SK-MEL-5 (cell line): ENCODE measurements around the gene LDLRAD3. TPM values are rescaled to one million over a fixed set of nuclear protein-coding genes. Genes with fewer than 3 reads are reported as not detected.
A peak's percentile ranks its signal among the peaks of the same experiment; 100 is the strongest.
"Not testable (repeated sequence)": the region's sequence is repeated elsewhere in the genome, so short reads cannot be mapped to it uniquely, and the experiment has no call there.

Experiments used
- DNase-seq: peaks from one replicate; pipeline ENCODE4 v3.0.0-alpha.2; 2016; ENCODE audit warnings: low read depth, low spot score
- in situ Hi-C: cut with HindIII; loops from 2 replicates; pipeline ENCODE4 v1.10.0; 2016; ENCODE audit warnings: low sequenced_read_pairs, high pct_unique_total_duplicates, low pct_unique_long_range_greater_than_20kb
- polyA plus RNA-seq, 2 experiments: library from polyadenylated mRNA; depleted of rRNA; stranded (reverse); fragments of >200 nt; gene quantifications; 2 replicates each; pipeline ENCODE4 v1.2.3, GENCODE V29; 2015
- total RNA-seq: library from RNA; depleted of rRNA; stranded (reverse); fragments of >200 nt; shearing (Covaris generic); gene quantifications from 2 replicates; pipeline ENCODE4 v1.2.3, GENCODE V29; 2014; rRNA removed

LDLRAD3 gene, protein sequence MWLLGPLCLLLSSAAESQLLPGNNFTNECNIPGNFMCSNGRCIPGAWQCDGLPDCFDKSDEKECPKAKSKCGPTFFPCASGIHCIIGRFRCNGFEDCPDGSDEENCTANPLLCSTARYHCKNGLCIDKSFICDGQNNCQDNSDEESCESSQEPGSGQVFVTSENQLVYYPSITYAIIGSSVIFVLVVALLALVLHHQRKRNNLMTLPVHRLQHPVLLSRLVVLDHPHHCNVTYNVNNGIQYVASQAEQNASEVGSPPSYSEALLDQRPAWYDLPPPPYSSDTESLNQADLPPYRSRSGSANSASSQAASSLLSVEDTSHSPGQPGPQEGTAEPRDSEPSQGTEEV
- 28.6 and 30.0 TPM in 2 replicates for total RNA-seq
- polyA plus RNA-seq (2015; cell fraction: cytosol; rRNA removed) = 80.0 and 103 TPM in 2 replicates
- polyA plus RNA-seq (2015; cell fraction: nucleus; rRNA removed) = 27.7 and 30.2 TPM in 2 replicates

DNA sequence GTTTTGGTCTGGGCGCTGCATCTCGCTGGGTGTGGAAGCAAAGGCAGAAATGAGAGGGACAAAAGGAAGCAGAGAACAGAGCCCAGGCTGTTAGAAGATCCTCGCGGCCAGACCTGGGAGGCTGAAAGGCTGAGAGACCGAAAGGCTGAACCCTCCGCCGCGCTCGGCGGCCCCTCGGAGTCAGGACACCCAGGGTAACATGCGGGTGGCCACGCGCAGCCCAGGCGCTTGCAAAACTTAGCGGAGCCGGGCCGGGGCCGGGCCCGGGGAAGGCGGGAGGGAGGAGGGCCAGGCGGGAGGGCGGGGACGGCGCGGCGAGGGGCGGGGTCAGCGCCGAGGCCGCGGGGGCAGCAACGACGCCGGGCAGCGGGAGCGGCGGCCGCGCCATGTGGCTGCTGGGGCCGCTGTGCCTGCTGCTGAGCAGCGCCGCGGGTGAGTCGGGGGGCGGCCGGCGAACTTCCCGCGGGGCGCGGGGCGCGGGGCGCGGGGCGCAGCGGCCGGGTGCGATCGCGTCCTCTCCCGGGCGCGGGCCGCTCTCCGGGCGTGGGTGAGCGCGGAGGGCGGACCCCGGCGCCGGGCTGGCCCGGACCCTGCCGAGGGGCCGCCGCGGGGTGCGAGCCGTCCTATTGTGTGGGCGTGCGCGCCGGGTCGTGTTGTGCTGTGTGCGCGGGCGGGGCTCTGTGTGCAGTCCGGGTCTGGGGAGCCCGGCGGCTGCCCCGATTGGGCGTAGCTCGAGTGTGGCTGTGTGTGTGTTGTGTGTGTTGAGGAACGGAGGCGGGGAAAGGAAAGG, at the start of gene LDLRAD3:
Gene LDLRAD3, plus strand, starts transcription at position 350 of the 790 bp plus-strand sequence. Its CDS starts 37 bp downstream, at position 387.
- in situ Hi-C loops = no loop called here
- peak; percentile 79 for DNase-seq

DNA sequence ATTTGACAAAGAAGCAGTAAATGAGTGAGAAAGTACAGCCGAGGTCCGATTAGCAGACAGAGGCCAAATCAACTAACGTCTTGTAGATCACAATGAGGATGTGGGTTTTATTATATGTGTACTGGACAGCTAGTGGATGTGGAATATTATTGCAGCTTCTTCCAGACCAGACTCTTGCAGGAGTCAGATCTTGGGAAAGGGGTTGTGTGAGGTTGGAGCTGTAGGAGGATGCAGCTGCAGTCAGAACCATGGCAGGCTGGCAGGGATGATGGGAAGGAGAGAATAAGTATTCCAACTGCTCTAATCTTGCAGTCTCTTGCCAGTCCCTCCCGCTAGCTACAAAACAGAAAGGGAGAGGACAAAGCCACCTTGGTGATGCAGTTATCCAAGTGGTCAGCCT, 46.8 kb upstream of the LDLRAD3 start:
- in situ Hi-C loops = no loop called here
- no peak for DNase-seq

DNA sequence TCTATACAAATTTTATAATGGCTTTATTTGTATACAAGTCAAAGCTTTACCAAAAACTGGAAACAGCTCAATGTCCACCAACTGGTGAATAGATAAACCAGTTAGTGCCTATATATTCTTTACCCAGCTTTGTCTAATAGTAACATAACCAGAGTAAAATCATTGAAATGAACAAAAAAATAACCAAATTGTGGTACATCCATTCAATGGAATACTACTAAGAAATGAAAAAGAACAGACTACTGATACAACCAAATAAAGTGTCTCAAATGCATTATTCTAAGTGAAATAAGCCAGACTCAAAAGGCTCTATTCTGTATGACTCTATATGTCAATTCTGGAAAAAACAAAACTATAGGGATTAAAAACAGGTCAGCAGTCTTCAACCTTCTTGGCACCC, 40.9 kb upstream of the LDLRAD3 start:
- in situ Hi-C loops = no loop called here

DNA sequence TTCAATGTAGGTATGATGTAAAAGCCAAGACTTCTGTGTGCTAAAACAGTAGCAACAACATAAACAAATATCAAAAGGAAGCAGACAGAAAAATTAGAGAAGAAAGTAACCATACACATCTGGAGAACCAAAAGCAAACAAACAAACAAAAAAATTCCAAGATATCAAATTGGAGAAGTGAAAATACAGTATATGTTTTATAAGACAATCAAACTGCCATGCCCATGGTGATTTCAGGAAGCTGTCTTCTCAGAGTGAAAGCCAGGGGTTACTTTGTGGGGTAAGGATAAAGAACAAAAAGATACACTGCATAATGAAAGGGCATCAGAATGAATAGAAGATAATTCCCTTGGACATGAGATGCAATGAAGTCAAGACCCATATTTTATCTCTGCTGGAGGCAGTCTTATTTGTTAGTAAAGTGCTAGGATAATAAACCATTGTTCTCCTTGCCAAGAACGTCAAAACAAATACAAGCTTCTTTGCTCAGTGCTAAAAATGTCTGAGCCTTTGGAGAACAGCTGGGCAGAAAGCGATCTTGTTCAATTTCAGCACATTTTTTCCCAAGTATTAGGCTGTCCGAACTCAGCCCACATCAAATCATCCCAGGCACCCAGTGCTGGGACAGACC, 38.1 kb upstream of the LDLRAD3 start:
- in situ Hi-C loops = no loop called here
- peak; percentile 92 for DNase-seq

More for the DNA sequence above, 40.9 kb upstream of the LDLRAD3 start:
- DNase-seq = no peak

DNA sequence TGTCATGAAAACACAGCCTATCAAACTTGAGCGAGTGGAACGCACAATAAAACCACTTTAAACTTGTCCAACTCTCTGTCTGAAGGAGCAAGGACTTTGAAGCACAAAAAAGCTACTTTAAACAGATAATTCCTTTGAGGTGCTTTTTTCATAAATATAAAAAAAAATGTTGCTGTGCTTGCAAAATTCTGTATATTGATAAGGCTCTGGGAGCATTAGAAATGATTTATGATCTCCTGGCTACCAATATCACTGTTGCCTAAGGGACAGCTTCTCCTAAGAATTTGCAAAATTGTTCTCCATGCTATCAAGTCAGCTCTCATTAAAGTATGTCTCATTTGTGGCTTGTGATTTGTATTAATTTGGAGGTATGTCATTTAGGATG, 37.6 kb upstream of the LDLRAD3 start:
- in situ Hi-C loops = no loop called here
- no peak for DNase-seq

DNA sequence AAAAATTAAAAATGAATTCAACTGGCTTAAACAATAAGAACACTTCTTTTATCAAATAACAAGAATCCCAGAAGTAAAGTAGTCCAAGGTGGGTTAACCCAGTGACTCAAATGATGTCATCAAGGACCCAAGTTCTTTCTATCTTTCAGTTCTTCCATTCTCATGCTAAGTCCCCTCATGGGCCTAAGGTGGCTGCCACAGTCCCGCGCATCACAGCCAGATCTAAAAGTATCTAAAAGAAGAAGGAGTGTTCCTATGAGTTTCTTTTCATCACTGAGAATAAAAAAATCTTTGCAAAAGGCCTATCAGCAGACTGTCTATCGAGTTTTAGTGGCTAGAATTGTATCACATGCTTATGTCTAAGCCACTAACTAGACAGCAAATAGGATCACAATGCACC, 37.2 kb upstream of the LDLRAD3 start:
- DNase-seq = no peak
- in situ Hi-C loops = no loop called here

DNA sequence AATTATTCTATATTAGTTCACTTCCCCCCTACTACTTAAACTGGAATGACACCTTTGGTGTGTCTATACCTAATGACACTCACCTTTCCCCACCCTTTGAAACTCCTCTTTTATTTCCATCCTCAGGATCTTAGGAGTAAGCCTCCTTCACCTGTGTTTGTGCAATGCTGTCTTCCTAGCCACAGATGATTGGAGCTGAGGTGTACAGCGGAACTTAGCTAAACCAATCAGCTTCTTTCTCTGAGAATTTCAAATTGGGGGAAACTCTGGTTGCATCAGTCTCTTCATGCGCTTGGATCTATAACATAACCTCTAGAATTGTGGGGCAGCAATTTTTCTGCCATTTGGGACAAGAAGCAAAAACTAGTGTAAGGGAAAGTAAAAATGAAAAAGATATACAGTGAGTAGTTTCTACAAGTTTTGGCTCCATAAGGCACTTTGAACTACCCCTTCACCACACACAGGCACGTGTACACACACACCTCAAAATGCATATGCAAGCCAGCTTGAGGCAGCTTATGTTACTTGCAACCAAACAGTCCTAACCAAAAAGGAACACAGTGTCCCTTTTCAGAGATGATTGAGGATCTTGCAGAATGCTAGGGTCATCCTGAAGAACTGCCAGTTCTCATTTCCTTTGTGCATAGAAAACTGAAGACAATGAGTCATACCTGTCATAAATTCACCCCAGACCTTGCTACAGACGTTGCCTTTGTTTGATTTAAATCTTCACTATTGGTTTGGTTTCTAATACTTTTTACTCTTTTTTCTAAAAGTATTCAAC, 36.0 kb upstream of the LDLRAD3 start:
- peak; percentile 86 for DNase-seq
- in situ Hi-C loops = no loop called here

DNA sequence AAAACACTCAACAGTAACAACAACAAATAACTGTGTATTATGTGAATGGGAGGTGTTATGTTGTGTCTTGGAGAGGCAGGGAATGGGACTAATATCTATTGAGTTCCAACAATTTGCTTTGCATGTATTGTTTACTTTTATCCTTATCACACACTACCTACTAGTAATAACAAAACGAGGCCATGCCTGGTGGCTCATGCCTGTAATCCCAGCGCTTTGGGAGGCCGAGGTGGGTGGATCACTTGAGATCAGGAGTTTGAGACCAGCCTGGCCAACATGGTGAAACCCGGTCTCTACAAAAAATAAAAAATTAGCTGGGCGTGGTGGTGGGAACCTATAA, 35.5 kb upstream of the LDLRAD3 start:
- DNase-seq, in situ Hi-C loops: not testable (repeated sequence)

DNA sequence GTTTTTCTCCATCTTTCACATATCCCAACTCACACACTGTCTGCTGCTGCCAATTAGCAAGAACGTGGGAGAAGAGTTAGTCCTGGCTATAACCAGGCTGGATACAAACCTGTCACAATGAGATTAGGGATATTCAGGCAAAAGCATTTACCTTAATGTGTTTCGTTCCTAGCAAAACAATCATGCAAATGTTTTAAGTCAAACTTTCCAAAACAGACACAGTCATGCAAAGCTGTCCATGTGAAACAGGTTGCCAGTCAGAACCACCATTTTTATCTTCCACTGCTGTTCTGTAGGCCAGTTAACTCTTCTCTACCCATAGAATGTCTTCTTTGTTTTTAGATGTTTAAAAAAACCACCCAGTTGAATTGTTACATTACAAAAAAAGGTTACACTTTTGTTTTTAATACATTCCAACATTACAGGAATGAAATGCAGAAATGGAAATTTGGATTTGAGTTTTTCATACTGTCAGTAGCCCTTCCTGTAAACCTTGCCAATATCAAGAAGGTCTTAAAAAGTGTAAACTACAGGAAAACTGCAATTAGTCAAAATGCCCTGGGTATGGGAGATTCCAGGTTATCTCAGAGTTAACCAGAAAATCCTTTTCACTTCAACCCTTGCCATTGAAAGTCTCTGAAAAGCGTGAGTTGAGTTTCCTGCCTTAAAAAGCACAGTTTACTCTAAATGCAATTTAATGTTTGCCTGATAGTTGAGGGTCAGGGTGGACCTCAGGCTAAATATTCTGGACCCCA, 34.2 kb upstream of the LDLRAD3 start:
- in situ Hi-C loops = no loop called here

DNA sequence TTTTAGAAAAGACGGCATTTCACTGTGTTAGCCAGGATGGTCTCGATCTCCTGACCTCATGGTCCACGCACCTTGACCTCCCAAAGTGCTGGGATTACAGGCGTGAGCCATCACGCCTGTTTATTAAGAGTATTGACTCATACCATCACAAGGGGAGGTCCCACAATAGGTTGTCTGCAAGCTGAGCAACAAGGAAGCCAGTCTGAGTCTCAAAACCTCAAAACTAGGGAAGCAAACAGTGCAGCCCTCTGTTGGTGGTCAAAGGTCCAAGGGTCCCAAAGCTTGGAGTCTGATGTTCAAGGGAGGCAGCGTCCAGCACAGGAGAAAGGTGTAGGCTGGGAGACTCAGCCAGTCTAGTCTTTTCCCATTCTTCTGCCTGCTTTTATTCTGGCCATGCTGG, 32.8 kb upstream of the LDLRAD3 start:
- DNase-seq = no peak
- in situ Hi-C loops = no loop called here

More for the DNA sequence above, 34.2 kb upstream of the LDLRAD3 start:
- DNase-seq = no peak

DNA sequence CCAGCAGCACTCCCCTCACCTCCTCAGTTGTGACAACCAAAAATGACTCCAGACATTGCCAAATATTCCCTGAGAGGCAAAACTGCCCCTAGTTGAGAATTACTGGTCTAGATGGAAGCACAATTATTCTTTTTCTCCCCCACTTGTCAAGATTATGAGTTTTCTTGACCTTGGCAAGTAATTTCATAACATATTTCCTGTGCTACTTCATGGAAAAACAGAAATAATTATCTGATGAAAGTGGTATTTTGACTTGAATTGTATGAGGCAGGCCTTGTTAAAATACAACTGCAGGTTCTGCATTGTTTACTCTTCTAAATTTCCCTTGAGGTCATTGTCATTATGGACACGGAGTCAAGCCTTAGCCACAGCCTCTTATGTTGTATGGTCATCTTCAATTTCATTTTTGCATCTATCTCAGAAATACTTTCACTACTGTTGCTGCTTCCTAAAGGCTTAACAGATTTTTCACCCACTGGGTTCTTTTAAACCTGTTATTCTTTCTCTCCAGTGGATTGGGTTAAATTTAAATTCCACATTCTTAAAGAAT, 32.2 kb upstream of the LDLRAD3 start:
- in situ Hi-C loops = no loop called here
- no peak for DNase-seq

DNA sequence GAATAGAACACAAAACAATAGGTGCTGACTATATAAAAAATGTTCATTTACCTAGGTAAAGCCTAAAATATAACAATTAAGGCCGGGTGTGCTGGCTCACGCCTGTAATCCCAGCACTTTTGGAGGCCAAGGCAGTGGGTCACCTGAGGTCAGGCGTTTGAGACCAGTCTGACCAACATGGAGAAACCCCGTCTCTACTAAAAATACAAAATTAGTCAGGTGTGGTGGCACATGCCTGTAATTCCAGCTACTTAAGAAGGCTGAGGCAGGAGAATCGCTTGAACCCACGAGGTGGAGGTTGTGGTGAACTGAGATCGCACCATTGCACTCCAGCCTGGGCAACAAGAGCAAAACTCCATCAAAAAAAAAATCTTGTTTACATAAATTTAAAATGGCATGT, 31.4 kb upstream of the LDLRAD3 start:
- DNase-seq, in situ Hi-C loops: not testable (repeated sequence)

DNA sequence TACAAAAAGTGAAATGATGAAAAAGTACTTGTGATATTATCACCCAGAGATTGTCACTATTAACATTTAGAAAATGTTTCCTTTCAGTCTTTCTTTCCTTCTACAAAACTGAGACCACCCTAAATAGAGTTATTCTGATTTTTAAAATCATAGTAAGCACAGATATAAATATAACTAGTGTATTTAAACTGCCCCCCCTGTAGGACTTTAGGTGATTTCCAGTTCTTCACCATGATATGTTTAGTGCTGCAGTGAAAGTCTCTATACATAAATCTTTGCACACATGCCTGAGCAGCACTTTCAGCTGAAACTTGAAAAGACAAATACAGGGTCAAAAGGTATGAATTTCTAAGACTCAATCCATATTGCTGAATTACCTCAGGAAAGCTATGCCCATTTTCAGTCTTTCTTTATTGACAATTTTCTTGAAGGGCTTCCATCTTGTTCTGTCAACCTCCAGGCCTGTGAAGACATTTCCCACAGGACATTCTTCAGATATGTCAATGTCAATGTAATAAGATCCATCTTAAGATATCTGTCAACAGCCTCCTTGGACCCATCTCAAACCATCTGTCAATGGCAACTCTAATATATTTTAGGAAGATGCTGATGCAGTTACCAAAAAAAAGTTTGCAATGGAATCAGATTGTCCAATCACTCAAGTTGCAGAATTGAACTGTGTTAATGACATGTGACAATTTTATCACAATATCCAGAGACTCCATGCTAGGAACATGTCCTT, 30.8 kb upstream of the LDLRAD3 start:
- in situ Hi-C loops = no loop called here
- DNase-seq = no peak

DNA sequence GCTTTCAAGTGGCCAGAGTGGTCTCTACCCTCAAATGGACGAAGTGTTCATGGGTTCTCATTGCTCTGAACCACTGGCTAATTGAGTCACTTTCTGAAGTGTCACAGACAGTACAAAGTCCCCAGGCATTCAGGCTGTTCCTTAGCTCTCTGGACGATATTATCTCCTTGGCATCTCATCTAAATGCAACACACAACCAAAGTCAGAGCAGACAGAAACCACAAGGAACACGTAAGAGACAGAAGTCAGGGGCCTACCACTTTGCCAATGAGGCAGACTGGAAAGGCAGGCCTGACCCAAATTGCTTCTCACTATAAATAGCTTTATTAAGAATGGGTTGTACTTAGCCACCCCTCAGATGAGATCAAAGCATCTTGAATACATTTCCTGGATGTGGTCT, 29.0 kb upstream of the LDLRAD3 start:
- in situ Hi-C loops = no loop called here
- DNase-seq = no peak

DNA sequence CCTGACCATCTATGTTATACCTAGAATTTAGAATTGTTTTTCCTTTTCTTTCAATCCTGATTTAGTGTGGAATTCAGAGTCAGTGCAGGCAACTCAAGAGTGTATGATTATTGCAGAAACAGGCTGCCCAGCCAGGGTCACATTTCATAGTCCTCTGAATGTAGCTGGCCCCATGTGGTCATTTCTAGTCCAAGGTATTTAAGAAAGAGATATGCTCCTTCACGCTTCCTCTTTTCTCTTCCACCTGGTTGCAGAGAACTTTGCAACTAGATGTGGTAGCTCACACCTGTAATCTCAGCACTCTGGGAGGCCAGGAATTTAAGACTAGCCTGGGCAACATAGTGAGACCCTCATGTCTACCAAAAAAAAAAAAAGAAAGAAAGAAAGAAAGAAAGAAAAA, 27.6 kb upstream of the LDLRAD3 start:
- no peak for DNase-seq
- in situ Hi-C loops = no loop called here

DNA sequence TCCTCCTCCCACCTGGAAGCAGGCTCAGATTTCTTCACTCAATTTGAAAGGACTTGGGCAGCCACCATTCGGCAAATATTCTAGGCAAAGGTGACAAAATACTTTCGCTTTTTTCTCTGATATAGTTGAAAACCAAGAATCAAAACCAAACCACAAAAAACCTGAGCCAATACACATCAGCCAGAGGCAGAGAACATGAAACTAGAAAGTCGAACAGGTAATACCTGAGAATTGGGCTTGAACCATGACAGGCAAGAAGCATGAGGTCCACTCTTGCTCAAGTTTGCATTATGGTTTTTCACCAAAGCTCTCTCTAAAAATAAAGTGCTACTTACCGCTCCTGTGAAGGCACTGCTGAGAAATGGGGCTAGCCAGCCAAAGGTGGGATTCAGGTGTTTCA, 26.2 kb upstream of the LDLRAD3 start:
- in situ Hi-C loops = no loop called here
- no peak for DNase-seq
